Measurements from ENCODE around the gene YIPF7.

The YIPF7 gene

GRCh38 chr4:44616621-44617020 lies 34.8 kb downstream of the YIPF7 start:
- DNase-seq (ENCODE audit: low spot score) = no peak

GRCh38 chr4:44583393-44583792 lies 68.0 kb downstream of the YIPF7 start:
- no peak for DNase-seq (ENCODE audit: low spot score)

GRCh38 chr4:44580231-44580630 lies 71.2 kb downstream of the YIPF7 start:
- DNase-seq (ENCODE audit: low spot score) = no peak

GRCh38 chr4:44578954-44579353 lies 72.5 kb downstream of the YIPF7 start:
- no peak for DNase-seq (ENCODE audit: low spot score)
